Ascending aorta (tissue), 2 donors: ENCODE data around the gene UBE3B. TPM values are rescaled to one million over a fixed set of nuclear protein-coding genes. Genes with fewer than 3 reads are reported as not detected.

Source experiments
- DNase-seq, 2 donors: peaks; one replicate each; pipeline ENCODE4 v3.0.0-alpha.2; 2019; ENCODE audit warnings: low spot score in 2 of 2
- H3K27ac ChIP-seq, 2 donors: fragments of 200-600 bp; sonication (generic); one replicate each; pipeline ENCODE4 v1.5.1; 2016 to 2017; ENCODE audit warnings: mild to moderate bottlenecking in 1 of 2
- H3K27me3 ChIP-seq: fragments of 200-600 bp; sonication (generic); one replicate; pipeline ENCODE4 v1.5.1; 2017
- H3K36me3 ChIP-seq, 2 donors: fragments of 200-600 bp; sonication (generic); one replicate each; pipeline ENCODE4 v1.5.1; 2016
- H3K4me1 ChIP-seq, 2 donors: fragments of 200-600 bp; sonication (generic); one replicate each; pipeline ENCODE4 v1.5.1; 2016 to 2017; ENCODE audit warnings: mild to moderate bottlenecking in 1 of 2
- H3K4me3 ChIP-seq, 2 donors: fragments of 200-600 bp; sonication (generic); one replicate each; pipeline ENCODE4 v1.5.1; 2016 to 2017; ENCODE audit warnings: mild to moderate bottlenecking in 1 of 2
- H3K9me3 ChIP-seq, 2 donors: fragments of 200-600 bp; sonication (generic); one replicate each; pipeline ENCODE4 v1.5.1; 2016
- CTCF ChIP-seq, 3 experiments: fragments of 200-600 bp in 2 of 3; fragments of 450-650 bp in 1 of 3; sonication (generic) in 2 of 3; IDR thresholded peaks; one replicate each; pipeline ENCODE4 v1.5.1; 2016 to 2019; ENCODE audit warnings: antibody characterized with exemption in 3 of 3, mild to moderate bottlenecking in 1 of 3, moderate library complexity in 1 of 3
- intact Hi-C: fragments of 100-400 bp; cut with DNase I; formaldehyde crosslinking; loops from one replicate; pipeline ENCODE4 v1.15.1; 2023
- total RNA-seq: library from RNA; depleted of rRNA; stranded (reverse); fragments of >200 nt; gene quantifications from one replicate; pipeline ENCODE4 v1.1.0, GENCODE V29; 2016

UBE3B gene
- total RNA-seq, 1 donor from 2014 or later, result 19.1 TPM

- intact Hi-C loops, result no loop called here
- no peak for DNase-seq
- Histone ChIP-seq H3K36me3 (peaks cover 50 to 63% of the 10 kb centered on the region in 2 donors), H3K4me1 (no peaks in the 10 kb centered on the region), H3K4me3 (no peak overlapping the region), H3K27me3 (no peaks in the 10 kb centered on the region), H3K9me3 (no peaks in the 10 kb centered on the region), H3K27ac (no peak overlapping the region)
- TF ChIP-seq CTCF (IDR thresholded peaks at IDR 0.05), result no peak
These were observed 103.4 kb downstream of the UBE3B start for GRCh38 chr12:109580684-109581333.

- no peaks in the 10 kb centered on the region for H3K4me1 ChIP-seq
These were observed 103.9 kb downstream of the UBE3B start for GRCh38 chr12:109581334-109581691.

GRCh38 chr12:109581856-109582255 lies 104.4 kb downstream of the UBE3B start:
- no peak for DNase-seq
- Histone ChIP-seq H3K9me3 (no peaks in the 10 kb centered on the region), H3K36me3 (peaks cover 48 to 68% of the 10 kb centered on the region in 2 donors), H3K4me1 (no peaks in the 10 kb centered on the region), H3K27ac (no peak overlapping the region), H3K4me3 (no peak overlapping the region), H3K27me3 (no peaks in the 10 kb centered on the region)
- no peak for TF ChIP-seq CTCF (IDR thresholded peaks at IDR 0.05)
- intact Hi-C loops, result no loop called here

More at GRCh38 chr12:109581334-109581691, 103.9 kb downstream of the UBE3B start:
- Histone ChIP-seq H3K36me3 (peaks cover 50 to 63% of the 10 kb centered on the region in 2 donors), H3K27ac (no peak overlapping the region), H3K9me3 (no peaks in the 10 kb centered on the region), H3K4me3 (no peak overlapping the region), H3K27me3 (no peaks in the 10 kb centered on the region)
- no peak for DNase-seq
- intact Hi-C loops, result no loop called here
- TF ChIP-seq CTCF (IDR thresholded peaks at IDR 0.05), result no peak

GRCh38 chr12:109582636-109583035 lies 105.2 kb downstream of the UBE3B start:
- no peak for TF ChIP-seq CTCF (IDR thresholded peaks at IDR 0.05)
- Histone ChIP-seq H3K4me3 (no peak overlapping the region), H3K36me3 (peaks cover 47 to 70% of the 10 kb centered on the region in 2 donors), H3K27me3 (no peaks in the 10 kb centered on the region), H3K27ac (no peak overlapping the region), H3K9me3 (no peaks in the 10 kb centered on the region), H3K4me1 (no peaks in the 10 kb centered on the region)
- DNase-seq, result no peak
- intact Hi-C loops, result no loop called here

- H3K36me3 ChIP-seq, result peaks cover 41 to 66% of the 10 kb centered on the region in 2 donors
- no peaks in the 10 kb centered on the region for H3K9me3 ChIP-seq
- H3K4me1 ChIP-seq, result no peaks in the 10 kb centered on the region
- no peak overlapping the region for H3K4me3 ChIP-seq
- H3K27me3 ChIP-seq, result no peaks in the 10 kb centered on the region
- intact Hi-C loops, result no loop called here
- TF ChIP-seq CTCF (IDR thresholded peaks at IDR 0.05), result no peak
- no peak overlapping the region for H3K27ac ChIP-seq
- no peak for DNase-seq
These were observed 106.3 kb downstream of the UBE3B start for GRCh38 chr12:109583733-109584132.

Other genes with a start within 250 kb of the UBE3B start
- not detected for gene FOXN4, start 168.3 kb upstream of the UBE3B start, total RNA-seq
- gene MYO1H, start 129.7 kb upstream of the UBE3B start, total RNA-seq, result not detected
- gene KCTD10, start 334 bp upstream of the UBE3B start, total RNA-seq, result 102 TPM
- gene MMAB, start 95.9 kb downstream of the UBE3B start, total RNA-seq, result 43.5 TPM
- gene MVK, start 96.2 kb downstream of the UBE3B start, total RNA-seq, result 53.1 TPM
- gene FAM222A, start 236.2 kb downstream of the UBE3B start, total RNA-seq, result 3.3 TPM